ENCODE data around the gene VIPR1. TPM values are rescaled to one million over a fixed set of nuclear protein-coding genes. Genes with fewer than 3 reads are reported as not detected.
A peak's percentile ranks its signal among the peaks of the same experiment; 100 is the strongest.

The VIPR1 gene
- total and polyA plus RNA-seq, 7 experiments from 2014 or later: 8.0 to 133 (median 54.9) TPM

DNA sequence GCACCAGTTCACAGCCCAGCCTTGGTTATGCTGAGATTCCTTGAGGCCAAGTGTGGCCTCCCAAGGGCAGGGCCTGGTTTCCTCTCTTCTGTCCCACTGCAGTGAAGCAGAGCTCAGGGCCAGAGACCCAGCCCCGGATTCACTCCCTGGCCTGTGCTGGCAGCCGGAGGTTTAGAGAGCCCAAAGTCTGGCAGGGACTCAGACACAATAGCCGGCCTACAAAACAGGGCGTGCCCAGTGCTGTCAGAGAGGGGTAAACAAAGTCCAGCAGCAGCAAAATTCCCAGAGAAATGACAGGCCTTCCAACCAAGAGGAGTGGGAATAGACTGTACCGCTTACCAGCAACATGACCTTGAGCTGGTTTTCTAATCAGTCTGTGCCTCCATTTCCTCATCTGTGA is 14.0 kb downstream of the VIPR1 start:
- Mint-ChIP-seq H3K4me1 (peaks cover 26 to 60% (median 49%) of the 10 kb centered on the region in 7 donors), H3K9me3 (no peaks in the 10 kb centered on the region), H3K36me3 (peaks cover 6 to 48% (median 21%) of the 10 kb centered on the region in 5 donors), H3K27ac (peak overlapping the region in 6 of 9 donors; percentile 4 to 81 (median 65)), H3K4me3 (no peak overlapping the region), H3K27me3 (no peaks in the 10 kb centered on the region)
- Histone ChIP-seq H3K4me1 (ENCODE audit: control insufficient read depth in 2 of 2, insufficient read depth in 2 of 2, low read length in 2 of 2) (peaks cover 0 to 32% of the 10 kb centered on the region in 2 donors), H3K9me3 (ENCODE audit: control insufficient read depth in 2 of 3, low read length in 3 of 3) (no peaks in the 10 kb centered on the region), H3K27ac (ENCODE audit: low read depth, low read length) (peak overlapping the region; percentile 17), H3K27me3 (ENCODE audit: control insufficient read depth in 2 of 2, insufficient read depth in 2 of 2, low read length in 2 of 2) (no peaks in the 10 kb centered on the region), H3K4me3 (ENCODE audit: low read length) (no peak overlapping the region), H3K36me3 (ENCODE audit: control insufficient read depth in 2 of 3, insufficient read depth in 3 of 3, low read length in 3 of 3) (peaks cover 0 to 43% (median 0%) of the 10 kb centered on the region in 3 experiments)
- intact Hi-C loops (cut with micrococcal nuclease): no loop called here
- ATAC-seq: no peak
- DNase-seq: no peak
- ChIA-PET CTCF (interaction anchor here (3.3 to 4.1 kb wide), 2 partner anchors 14 to 20 kb away, joined by 15 to 37 read pairs; partner anchors contain the start of gene VIPR1), POLR2A (interaction anchor here (1.1 to 1.5 kb wide), 4 partner anchors 8 to 14 kb away, joined by 3 to 6 read pairs (median 4); partner anchors contain the start of gene VIPR1)

- H3K4me1 Mint-ChIP-seq: peaks cover 19 to 54% (median 42%) of the 10 kb centered on the region in 7 donors
- POLR2A ChIA-PET: interaction anchor here (1.1 to 1.5 kb wide), 3 partner anchors 9 to 15 kb away, joined by 3 to 6 read pairs (median 4); partner anchors contain the start of gene VIPR1
- no peaks in the 10 kb centered on the region for H3K9me3 ChIP-seq (ENCODE audit: control insufficient read depth in 2 of 3, low read length in 3 of 3)
- peaks cover 6 to 49% (median 21%) of the 10 kb centered on the region in 5 donors for H3K36me3 Mint-ChIP-seq
- peaks cover 0 to 43% (median 0%) of the 10 kb centered on the region in 3 experiments for H3K36me3 ChIP-seq (ENCODE audit: control insufficient read depth in 2 of 3, insufficient read depth in 3 of 3, low read length in 3 of 3)
- H3K9me3 Mint-ChIP-seq: no peaks in the 10 kb centered on the region
- H3K4me3 Mint-ChIP-seq: no peak overlapping the region
- peaks cover 0 to 26% of the 10 kb centered on the region in 2 donors for H3K4me1 ChIP-seq (ENCODE audit: control insufficient read depth in 2 of 2, insufficient read depth in 2 of 2, low read length in 2 of 2)
- ATAC-seq (no peak), DNase-seq (no peak)
- H3K27me3 ChIP-seq (ENCODE audit: control insufficient read depth in 2 of 2, insufficient read depth in 2 of 2, low read length in 2 of 2): no peaks in the 10 kb centered on the region
- no peak overlapping the region for H3K27ac ChIP-seq (ENCODE audit: low read depth, low read length)
- H3K27ac Mint-ChIP-seq: peak overlapping the region in 4 of 9 donors; percentile 48 to 77 (median 64)
- CTCF ChIA-PET: interaction anchor here (1.7 to 4.1 kb wide), 3 partner anchors 10 to 19 kb away, joined by 5 to 37 read pairs (median 15); partner anchors contain the start of gene VIPR1
- no peaks in the 10 kb centered on the region for H3K27me3 Mint-ChIP-seq
- intact Hi-C loops (cut with micrococcal nuclease): no loop called here
- no peak overlapping the region for H3K4me3 ChIP-seq (ENCODE audit: low read length)
These were observed 14.7 kb downstream of the VIPR1 start for GRCh38 chr3:42517117-42517516.

GRCh38 chr3:42518800-42519567 is 16.5 kb downstream of the VIPR1 start:
- Histone ChIP-seq H3K27me3 (ENCODE audit: control insufficient read depth in 2 of 2, insufficient read depth in 2 of 2, low read length in 2 of 2) (no peaks in the 10 kb centered on the region), H3K27ac (ENCODE audit: low read depth, low read length) (peak overlapping the region; percentile 51), H3K4me1 (ENCODE audit: control insufficient read depth in 2 of 2, insufficient read depth in 2 of 2, low read length in 2 of 2) (peaks cover 0 to 23% of the 10 kb centered on the region in 2 donors), H3K4me3 (ENCODE audit: low read length) (no peak overlapping the region), H3K36me3 (ENCODE audit: control insufficient read depth in 2 of 3, insufficient read depth in 3 of 3, low read length in 3 of 3) (peaks cover 0 to 45% (median 0%) of the 10 kb centered on the region in 3 experiments), H3K9me3 (ENCODE audit: control insufficient read depth in 2 of 3, low read length in 3 of 3) (no peaks in the 10 kb centered on the region)
- ChIA-PET POLR2A (interaction anchor here (0.6 to 1.7 kb wide), 9 partner anchors 8 to 29 kb away, joined by 3 to 6 read pairs (median 3); partner anchors contain the start of gene VIPR1), CTCF (interaction anchor here (1.0 to 4.1 kb wide), 7 partner anchors 8 to 40 kb away, joined by 3 to 37 read pairs (median 6); partner anchors contain the start of gene VIPR1)
- Mint-ChIP-seq H3K27ac (peak overlapping the region in 8 of 9 donors; percentile 73 to 95 (median 86)), H3K4me3 (peak overlapping the region in 6 of 10 donors; percentile 28 to 73 (median 67)), H3K36me3 (peaks cover 3 to 55% (median 23%) of the 10 kb centered on the region in 5 donors), H3K27me3 (no peaks in the 10 kb centered on the region), H3K4me1 (peaks cover 19 to 55% (median 39%) of the 10 kb centered on the region in 7 donors), H3K9me3 (no peaks in the 10 kb centered on the region)
- ATAC-seq: peak; percentile 56
- peak in 3 of 9 donors; percentile 36 to 52 (median 49) for DNase-seq
- intact Hi-C loops (cut with micrococcal nuclease): loop anchor here (1.0 to 2.0 kb wide), 6 partner anchors 8 to 38 kb away; partner anchors contain the start of gene VIPR1 (in 1 of the 2)

DNA sequence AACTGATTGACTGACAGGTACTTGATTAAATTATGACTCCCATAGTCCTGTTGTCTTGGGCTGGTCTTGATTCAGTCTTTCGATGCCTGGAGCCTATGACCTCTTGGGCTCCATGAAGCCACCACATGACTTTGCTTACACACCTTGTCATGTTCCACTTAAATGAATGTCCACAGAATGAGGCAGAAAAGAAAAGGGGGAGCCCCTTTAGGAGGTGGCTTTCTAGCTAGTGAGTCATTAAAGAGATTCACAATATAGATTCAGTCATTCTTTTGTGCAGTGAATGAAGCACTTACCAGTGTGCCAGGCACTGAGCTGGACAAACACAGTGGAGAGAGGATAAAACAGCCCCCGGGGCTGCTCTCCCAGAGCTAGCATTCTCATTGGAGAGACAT is 17.1 kb downstream of the VIPR1 start:
- Mint-ChIP-seq H3K4me1 (peaks cover 19 to 56% (median 38%) of the 10 kb centered on the region in 7 donors), H3K27ac (peak overlapping the region; percentile 47 to 95 (median 86)), H3K9me3 (no peaks in the 10 kb centered on the region), H3K36me3 (peaks cover 3 to 51% (median 19%) of the 10 kb centered on the region in 5 donors), H3K27me3 (no peaks in the 10 kb centered on the region), H3K4me3 (peak overlapping the region; percentile 16 to 75 (median 66))
- Histone ChIP-seq H3K4me3 (ENCODE audit: low read length) (no peak overlapping the region), H3K9me3 (ENCODE audit: control insufficient read depth in 2 of 3, low read length in 3 of 3) (no peaks in the 10 kb centered on the region), H3K27ac (ENCODE audit: low read depth, low read length) (peak overlapping the region; percentile 51), H3K36me3 (ENCODE audit: control insufficient read depth in 2 of 3, insufficient read depth in 3 of 3, low read length in 3 of 3) (peaks cover 0 to 41% (median under 1%) of the 10 kb centered on the region in 3 experiments), H3K4me1 (ENCODE audit: control insufficient read depth in 2 of 2, insufficient read depth in 2 of 2, low read length in 2 of 2) (peaks cover 0 to 23% of the 10 kb centered on the region in 2 donors), H3K27me3 (ENCODE audit: control insufficient read depth in 2 of 2, insufficient read depth in 2 of 2, low read length in 2 of 2) (no peaks in the 10 kb centered on the region)
- DNase-seq (no peak), ATAC-seq (no peak)
- intact Hi-C loops (cut with micrococcal nuclease): loop anchor here (1.0 to 2.0 kb wide), 6 partner anchors 8 to 38 kb away; partner anchors contain the start of gene VIPR1 (in 1 of the 2)
- ChIA-PET POLR2A (interaction anchor here (0.7 to 1.7 kb wide), 8 partner anchors 9 to 38 kb away, joined by 3 to 6 read pairs (median 4); partner anchors contain the start of gene VIPR1), CTCF (interaction anchor here (1.0 to 4.1 kb wide), 6 partner anchors 15 to 39 kb away, joined by 3 to 37 read pairs (median 6); partner anchors contain the start of gene VIPR1)

GRCh38 chr3:42520336-42520735 is 17.9 kb downstream of the VIPR1 start:
- Mint-ChIP-seq H3K9me3 (no peaks in the 10 kb centered on the region), H3K27me3 (no peaks in the 10 kb centered on the region), H3K4me3 (peak overlapping the region; percentile 28 to 73 (median 65)), H3K36me3 (peaks cover 3 to 46% (median 18%) of the 10 kb centered on the region in 5 donors), H3K4me1 (peaks cover 19 to 61% (median 41%) of the 10 kb centered on the region in 7 donors), H3K27ac (peak overlapping the region; percentile 73 to 95 (median 86))
- ATAC-seq (no peak), DNase-seq (no peak)
- no peaks in the 10 kb centered on the region for H3K27me3 ChIP-seq (ENCODE audit: control insufficient read depth in 2 of 2, insufficient read depth in 2 of 2, low read length in 2 of 2)
- peak overlapping the region; percentile 51 for H3K27ac ChIP-seq (ENCODE audit: low read depth, low read length)
- ChIA-PET CTCF (interaction anchor here (4.1 kb wide), 1 partner anchor 16 kb away, joined by 37 read pairs; no protein-coding TSS in a partner anchor), POLR2A (interaction anchor here (0.9 to 1.7 kb wide), 5 partner anchors 8 to 80 kb away, joined by 3 to 6 read pairs (median 4); partner anchors contain the start of gene NKTR)
- H3K4me1 ChIP-seq (ENCODE audit: control insufficient read depth in 2 of 2, insufficient read depth in 2 of 2, low read length in 2 of 2): peaks cover 0 to 23% of the 10 kb centered on the region in 2 donors
- intact Hi-C loops (cut with micrococcal nuclease): no loop called here
- H3K9me3 ChIP-seq (ENCODE audit: control insufficient read depth in 2 of 3, low read length in 3 of 3): no peaks in the 10 kb centered on the region
- H3K4me3 ChIP-seq (ENCODE audit: low read length): no peak overlapping the region
- H3K36me3 ChIP-seq (ENCODE audit: control insufficient read depth in 2 of 3, insufficient read depth in 3 of 3, low read length in 3 of 3): peaks cover 0 to 37% (median 4%) of the 10 kb centered on the region in 3 experiments

GRCh38 chr3:42520906-42521305 is 18.5 kb downstream of the VIPR1 start:
- ATAC-seq: no peak
- Mint-ChIP-seq H3K4me1 (peaks cover 19 to 62% (median 37%) of the 10 kb centered on the region in 7 donors), H3K27me3 (no peaks in the 10 kb centered on the region), H3K27ac (peak overlapping the region in 8 of 9 donors; percentile 41 to 95 (median 85)), H3K36me3 (peaks cover 3 to 42% (median 14%) of the 10 kb centered on the region in 5 donors), H3K9me3 (no peaks in the 10 kb centered on the region), H3K4me3 (peak overlapping the region in 4 of 10 donors; percentile 22 to 69 (median 51))
- DNase-seq: no peak
- Histone ChIP-seq H3K4me3 (ENCODE audit: low read length) (no peak overlapping the region), H3K27me3 (ENCODE audit: control insufficient read depth in 2 of 2, insufficient read depth in 2 of 2, low read length in 2 of 2) (no peaks in the 10 kb centered on the region), H3K36me3 (ENCODE audit: control insufficient read depth in 2 of 3, insufficient read depth in 3 of 3, low read length in 3 of 3) (peaks cover 0 to 32% (median 4%) of the 10 kb centered on the region in 3 experiments), H3K27ac (ENCODE audit: low read depth, low read length) (peak overlapping the region; percentile 51), H3K9me3 (ENCODE audit: control insufficient read depth in 2 of 3, low read length in 3 of 3) (no peaks in the 10 kb centered on the region), H3K4me1 (ENCODE audit: control insufficient read depth in 2 of 2, insufficient read depth in 2 of 2, low read length in 2 of 2) (peaks cover 0 to 24% of the 10 kb centered on the region in 2 donors)
- CTCF ChIA-PET: interaction anchor here (1.0 to 4.1 kb wide), 2 partner anchors 15 to 16 kb away, joined by 5 to 37 read pairs; no protein-coding TSS in a partner anchor
- intact Hi-C loops (cut with micrococcal nuclease): no loop called here
- POLR2A ChIA-PET: interaction anchor here (0.8 to 1.7 kb wide), 3 partner anchors 8 to 80 kb away, joined by 3 to 4 read pairs (median 3); partner anchors contain the start of genes NKTR and VIPR1

All from naive thymus-derived CD4-positive, alpha-beta T cell (primary cell).